ELF-1 (cell line): ENCODE measurements around the gene HRH2.

Experiments
- DNase-seq: peaks from one replicate; pipeline ENCODE4 v3.0.0-alpha.2; 2016; ENCODE audit warnings: low read depth, low spot score

Gene HRH2

GRCh38 chr5:175692235-175692995 lies 34.5 kb downstream of the HRH2 start:
- no peak for DNase-seq

GRCh38 chr5:175692996-175693710 lies 35.3 kb downstream of the HRH2 start:
- DNase-seq = no peak

- DNase-seq = no peak
These were observed 35.9 kb downstream of the HRH2 start for GRCh38 chr5:175693741-175694140.

GRCh38 chr5:175694371-175695160 lies 36.7 kb downstream of the HRH2 start:
- DNase-seq = no peak

GRCh38 chr5:175695161-175696126 lies 37.6 kb downstream of the HRH2 start:
- no peak for DNase-seq

GRCh38 chr5:175696139-175696854 lies 38.4 kb downstream of the HRH2 start:
- DNase-seq = peak; percentile 91

- no peak for DNase-seq
These were observed 39.0 kb downstream of the HRH2 start for GRCh38 chr5:175696855-175697198.

GRCh38 chr5:175697846-175698245 lies 40.0 kb downstream of the HRH2 start:
- DNase-seq = no peak

DNA sequence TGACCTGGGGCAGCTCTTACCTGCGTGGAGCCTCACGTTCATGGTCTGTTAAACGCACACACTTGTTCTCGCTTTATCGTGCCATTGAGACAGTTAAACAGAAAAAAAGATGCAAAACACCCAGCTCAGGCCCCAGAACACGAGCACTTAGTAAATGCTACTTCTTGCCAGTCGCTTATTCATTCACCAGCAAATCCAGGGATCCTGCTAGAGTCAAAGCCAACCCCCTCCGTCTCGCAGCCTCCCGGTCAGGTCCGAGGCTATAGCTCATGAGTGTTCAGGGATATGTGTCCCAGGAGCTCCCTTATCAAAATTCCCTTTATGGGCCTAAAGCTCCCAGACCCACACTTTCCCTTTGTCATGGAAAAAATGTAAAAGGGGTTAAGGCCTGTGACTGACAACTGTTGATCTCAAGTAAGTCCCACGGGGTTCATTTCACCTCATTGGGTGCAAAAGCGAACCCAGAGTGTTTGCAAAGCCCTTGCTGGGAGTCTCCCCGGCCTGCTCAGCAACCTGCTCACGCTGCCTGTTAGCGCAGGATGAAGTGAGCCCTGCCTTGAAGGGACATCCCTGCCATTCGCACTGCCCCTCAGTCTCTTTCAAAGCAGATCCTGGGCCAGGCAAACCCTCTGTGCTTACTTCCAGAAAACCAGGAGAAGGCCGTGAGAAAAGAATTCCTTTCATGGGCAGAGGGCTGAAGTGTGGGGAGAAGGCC lies 40.7 kb downstream of the HRH2 start:
- DNase-seq = peak; percentile 10

DNA sequence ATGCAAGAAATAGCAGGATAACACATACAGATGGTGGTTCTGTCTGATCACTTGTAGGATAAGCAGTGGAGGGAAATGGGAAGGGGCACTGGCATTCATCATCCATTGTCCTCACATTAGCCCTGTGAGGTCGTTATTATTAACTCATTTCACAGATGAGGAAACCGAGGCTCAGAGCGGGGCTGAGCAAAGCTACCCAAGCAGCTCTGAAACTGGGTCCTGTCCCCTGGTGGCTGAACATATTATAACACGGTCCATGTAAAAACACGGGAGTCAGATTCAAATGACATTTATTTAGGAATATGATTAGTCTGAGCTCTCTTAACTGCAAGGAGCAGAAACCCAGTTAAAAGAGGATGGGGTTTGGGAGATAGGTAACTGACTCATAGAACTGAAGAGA lies 43.1 kb downstream of the HRH2 start:
- DNase-seq = no peak

DNA sequence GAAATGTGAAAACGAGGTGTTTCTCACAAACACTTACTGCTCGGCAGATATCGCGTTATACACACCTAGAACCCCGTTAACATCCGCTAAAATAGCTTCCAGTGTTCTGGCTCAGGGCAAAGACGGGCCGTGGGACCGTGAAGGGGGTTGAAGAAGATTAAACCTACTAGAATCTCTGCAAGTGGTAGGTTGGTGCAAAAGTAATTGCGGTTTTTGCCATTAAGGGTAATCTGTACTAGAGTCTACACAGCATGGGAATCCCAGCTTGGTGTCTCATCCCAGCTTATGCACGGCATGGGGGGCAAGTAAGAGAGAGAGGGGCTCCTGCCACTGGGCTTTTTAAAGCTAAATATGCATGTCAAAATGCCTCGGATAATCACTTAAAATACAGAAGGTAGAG lies 43.9 kb downstream of the HRH2 start:
- DNase-seq = no peak

- DNase-seq = no peak
These were observed 48.6 kb downstream of the HRH2 start for GRCh38 chr5:175706499-175706898.

DNA sequence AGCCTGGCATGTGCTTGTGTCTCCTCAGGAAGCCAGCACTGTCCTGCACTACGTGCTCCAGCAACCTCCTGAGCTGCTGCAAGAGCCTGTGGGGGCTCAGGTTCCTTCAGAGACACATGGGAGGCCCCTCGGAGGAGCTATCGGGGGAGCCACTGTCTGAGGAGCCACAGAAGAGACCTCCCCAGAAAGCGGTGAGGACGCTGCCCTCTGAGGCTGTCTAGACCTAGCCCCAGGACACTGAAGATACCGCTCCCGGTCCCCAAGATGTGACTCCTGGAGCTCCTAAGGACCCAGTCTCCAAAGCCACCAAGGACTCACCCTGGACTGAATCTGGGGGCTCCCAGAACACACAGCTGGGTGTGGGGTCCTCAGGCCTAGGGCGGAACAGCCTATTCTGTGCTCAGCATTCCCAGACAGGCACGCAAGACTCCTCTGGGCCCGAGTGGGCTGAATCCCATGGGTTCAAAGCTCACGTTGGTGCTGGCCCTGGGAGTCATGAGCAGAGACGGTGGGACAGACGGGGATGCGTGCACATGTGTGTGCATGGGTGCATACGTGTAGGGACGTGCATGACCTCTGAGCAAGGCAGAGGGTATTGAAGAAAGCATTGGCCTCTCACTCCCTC lies 50.0 kb downstream of the HRH2 start:
- DNase-seq = no peak

GRCh38 chr5:175709276-175709781 lies 51.5 kb downstream of the HRH2 start:
- no peak for DNase-seq

- no peak for DNase-seq
These were observed 52.5 kb downstream of the HRH2 start for GRCh38 chr5:175710326-175710725.

DNA sequence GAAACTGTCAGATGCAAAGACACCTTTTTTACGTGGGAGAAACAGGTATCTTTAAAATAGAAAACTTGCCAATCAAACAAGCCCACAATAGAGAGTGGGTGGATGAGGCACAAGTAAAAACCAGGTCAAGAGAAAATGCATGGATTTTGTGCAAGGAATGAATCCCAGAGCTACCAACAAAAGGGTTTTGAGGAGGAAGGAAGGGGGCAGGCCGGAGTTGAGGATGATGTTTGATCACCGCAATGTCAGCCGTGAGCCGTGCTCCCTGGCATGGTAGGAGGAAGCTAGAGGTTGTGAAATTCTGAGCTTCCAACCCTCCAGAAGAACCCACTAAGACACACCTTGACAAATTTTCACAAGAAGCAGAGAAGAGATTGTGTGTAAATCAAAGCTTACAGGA lies 53.2 kb downstream of the HRH2 start:
- no peak for DNase-seq

DNA sequence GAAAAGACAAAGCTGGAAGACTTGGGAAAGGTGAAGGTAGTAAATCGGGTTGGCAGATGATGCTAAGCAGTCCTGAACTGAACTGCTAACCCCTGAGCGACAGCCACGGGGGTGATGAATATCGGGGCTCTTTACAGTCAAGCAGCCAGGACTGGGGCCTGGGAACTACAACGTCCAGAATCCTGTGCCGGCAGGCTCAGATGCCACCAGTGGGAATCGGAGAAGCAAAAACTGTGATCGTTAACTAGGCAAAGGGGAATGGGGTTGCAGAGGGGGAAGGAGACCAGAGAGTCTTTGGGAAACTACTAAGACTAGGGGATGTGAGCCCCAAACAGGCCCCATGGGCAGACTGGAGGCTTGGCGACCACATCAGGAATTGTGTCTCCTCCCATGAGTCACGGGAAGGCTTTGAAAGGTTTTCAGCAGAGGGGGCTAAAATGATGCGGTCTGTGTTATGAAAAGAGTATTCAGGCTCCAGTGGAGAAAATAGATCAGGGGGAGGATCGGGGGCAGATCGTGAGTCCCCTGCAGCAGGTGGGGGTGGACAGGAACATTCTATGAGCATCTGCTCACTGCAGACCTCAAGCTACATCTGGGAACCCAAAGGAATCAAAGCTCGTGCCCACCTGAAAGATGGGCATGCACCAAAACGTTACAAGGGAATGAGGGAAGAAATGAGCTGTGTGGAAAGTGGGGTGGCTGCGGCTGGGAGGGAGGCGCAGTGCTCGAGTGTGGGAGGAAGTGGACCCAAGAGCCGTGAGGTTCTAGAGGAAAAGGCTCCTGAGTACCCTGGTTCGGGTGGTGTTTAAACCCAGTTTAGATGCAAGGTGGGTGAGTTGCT lies 53.8 kb downstream of the HRH2 start:
- DNase-seq = no peak

- no peak for DNase-seq
These were observed 54.4 kb downstream of the HRH2 start for GRCh38 chr5:175712313-175712680.

DNA sequence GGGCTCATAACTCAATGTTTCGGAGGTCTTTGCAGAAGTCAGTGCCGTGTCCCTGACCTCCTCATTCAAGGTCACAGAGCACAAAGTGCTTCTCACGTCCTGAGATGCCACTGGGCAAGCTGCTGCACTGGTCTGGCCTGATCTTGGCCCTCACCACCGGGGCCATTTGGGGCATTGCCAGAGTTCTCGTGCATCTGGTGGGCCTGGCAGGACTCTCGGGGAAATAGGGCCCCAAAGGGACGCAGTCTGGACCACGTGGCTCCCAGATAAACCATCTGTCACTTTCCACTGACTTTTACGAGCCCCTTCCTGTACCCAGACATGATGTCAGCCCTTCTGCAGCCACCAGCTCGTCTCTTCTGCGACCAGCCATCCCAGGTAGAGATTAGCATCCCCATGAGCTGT lies 54.8 kb downstream of the HRH2 start:
- DNase-seq = no peak
